GM08714 (cell line): ENCODE results near the gene SHC1.

Source experiments
- H3K4me3 ChIP-seq: fragments of 200-500 bp; sonication (Bioruptor generic); 2 replicates; pipeline ENCODE4 v1.5.1; 2014; ENCODE audit warnings: mild to moderate bottlenecking, low read length, inconsistent platforms
- ZNF274 ChIP-seq: IDR thresholded peaks from 2 replicates; pipeline ENCODE4 v1.6.1; 2012; ENCODE audit warnings: mild to moderate bottlenecking, low read depth, low read length

Gene SHC1

DNA sequence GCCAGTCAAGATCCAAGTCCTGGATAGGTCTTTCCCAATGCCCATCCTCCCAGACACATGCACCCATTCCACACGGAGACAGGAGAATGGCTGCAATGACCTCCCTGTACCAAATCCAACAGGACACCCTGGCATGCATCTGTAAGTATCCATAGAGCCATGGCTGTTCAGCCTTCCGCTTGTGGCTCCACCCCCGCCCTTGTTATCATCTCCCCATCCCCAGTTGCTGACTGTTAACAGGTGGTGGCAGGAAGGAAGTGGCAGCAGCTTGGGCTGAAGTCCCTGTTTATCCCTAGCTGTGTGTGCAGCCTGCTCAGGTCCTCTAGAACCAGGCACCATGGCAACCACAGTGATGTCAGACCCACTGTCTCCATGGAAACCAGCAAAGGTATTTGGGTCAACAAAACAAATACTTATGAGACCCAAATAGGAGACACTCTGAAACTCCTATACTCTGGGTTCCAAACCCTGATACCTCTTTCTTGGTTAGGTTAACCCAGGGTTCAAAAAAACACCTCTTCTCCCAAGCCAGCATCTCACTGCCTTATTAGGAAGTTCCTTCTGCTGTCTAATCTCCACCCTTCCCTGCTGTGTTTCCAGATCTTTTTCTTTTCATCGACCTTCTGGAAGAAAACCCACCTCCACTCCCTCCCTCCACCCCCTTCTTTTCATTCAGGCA is 15.4 kb downstream of the SHC1 start:
- peak overlapping the region; percentile 89 for H3K4me3 ChIP-seq
- TF ChIP-seq ZNF274 = no peak

DNA sequence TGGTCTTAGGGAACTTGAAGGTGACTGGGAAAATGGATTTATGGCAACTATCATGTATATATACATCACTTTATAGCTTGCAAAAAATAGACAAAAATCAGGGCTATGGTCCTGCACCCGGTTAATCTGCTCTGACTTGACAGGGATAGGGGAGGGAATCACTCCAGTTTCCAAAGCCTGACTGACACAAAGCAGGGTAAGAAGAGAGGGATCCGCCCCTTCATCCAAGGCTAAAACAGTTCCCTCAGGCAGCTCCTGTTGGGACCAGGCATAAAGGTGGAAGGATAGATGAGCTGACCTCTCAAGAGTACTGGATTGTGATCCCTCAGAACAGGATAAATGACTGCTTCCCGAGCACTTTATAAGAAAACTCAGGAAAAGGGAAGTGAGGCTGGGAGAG is 16.0 kb downstream of the SHC1 start:
- H3K4me3 ChIP-seq = peak overlapping the region; percentile 89; the same call in 1 of the 2 replicates
- TF ChIP-seq ZNF274 = no peak

GRCh38 chr1:154953611-154954038 is 16.9 kb downstream of the SHC1 start:
- H3K4me3 ChIP-seq = no peak overlapping the region
- TF ChIP-seq ZNF274 = no peak

GRCh38 chr1:154952664-154953063 is 17.9 kb downstream of the SHC1 start:
- H3K4me3 ChIP-seq = no peak overlapping the region
- TF ChIP-seq ZNF274 = no peak

DNA sequence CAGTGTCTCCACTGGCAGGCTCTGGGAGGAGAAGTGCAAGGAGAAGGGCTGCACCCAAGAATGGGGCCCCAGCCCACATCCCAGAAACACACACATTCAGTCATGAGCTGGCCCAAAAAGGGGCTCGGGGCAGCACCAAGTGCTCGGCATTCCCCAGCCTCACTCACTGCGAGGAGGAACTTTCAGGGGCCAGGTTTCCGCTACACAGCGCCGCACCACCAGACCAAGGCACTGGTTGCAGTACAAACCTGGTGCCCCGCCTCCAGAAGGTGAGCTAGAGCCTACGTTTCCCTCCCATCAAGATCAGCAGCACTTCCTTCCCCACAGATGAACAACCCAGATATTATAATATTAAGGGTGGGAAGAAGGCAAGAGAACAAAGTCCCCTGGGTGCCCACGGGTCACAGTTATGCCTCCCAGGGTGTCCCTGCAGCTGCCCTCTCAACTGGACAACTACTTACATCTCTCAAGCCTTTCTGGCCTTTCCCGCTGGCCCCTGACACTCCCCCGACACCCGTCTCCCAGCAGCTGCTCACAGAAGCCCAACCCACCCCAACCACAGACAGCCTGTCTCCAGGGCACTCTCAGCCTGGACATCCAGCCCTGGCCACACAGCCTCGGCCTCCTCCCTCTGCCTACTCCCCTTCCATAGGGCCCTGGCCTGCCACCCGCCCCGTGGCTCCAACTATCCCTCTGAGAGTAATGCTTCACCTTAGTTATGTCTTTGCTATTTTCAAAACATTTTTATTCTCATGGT is 18.5 kb downstream of the SHC1 start:
- peak overlapping the region; percentile 5; the same call in 1 of the 2 replicates for H3K4me3 ChIP-seq
- no peak for TF ChIP-seq ZNF274

DNA sequence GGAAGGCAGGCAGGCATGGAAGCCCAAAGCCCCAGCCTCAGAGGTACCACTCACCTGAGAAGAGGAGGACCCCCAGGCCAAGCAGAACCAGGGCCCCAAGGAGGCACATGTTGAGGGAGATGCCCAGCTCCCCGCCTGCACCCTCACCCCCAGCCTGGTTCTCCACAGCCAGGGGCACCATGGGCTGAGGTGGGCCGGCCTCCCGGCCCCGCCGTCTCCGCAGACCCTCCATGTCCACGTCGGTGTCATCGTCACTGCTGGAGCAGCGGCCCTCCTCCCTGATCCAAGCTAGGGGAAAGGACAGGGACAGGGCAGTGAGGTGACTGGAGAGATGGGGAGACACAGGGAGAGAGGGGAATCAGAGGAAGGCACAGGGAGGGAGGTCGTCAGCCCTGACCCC is 22.5 kb downstream of the SHC1 start:
- no peak for TF ChIP-seq ZNF274
- no peak overlapping the region for H3K4me3 ChIP-seq

DNA sequence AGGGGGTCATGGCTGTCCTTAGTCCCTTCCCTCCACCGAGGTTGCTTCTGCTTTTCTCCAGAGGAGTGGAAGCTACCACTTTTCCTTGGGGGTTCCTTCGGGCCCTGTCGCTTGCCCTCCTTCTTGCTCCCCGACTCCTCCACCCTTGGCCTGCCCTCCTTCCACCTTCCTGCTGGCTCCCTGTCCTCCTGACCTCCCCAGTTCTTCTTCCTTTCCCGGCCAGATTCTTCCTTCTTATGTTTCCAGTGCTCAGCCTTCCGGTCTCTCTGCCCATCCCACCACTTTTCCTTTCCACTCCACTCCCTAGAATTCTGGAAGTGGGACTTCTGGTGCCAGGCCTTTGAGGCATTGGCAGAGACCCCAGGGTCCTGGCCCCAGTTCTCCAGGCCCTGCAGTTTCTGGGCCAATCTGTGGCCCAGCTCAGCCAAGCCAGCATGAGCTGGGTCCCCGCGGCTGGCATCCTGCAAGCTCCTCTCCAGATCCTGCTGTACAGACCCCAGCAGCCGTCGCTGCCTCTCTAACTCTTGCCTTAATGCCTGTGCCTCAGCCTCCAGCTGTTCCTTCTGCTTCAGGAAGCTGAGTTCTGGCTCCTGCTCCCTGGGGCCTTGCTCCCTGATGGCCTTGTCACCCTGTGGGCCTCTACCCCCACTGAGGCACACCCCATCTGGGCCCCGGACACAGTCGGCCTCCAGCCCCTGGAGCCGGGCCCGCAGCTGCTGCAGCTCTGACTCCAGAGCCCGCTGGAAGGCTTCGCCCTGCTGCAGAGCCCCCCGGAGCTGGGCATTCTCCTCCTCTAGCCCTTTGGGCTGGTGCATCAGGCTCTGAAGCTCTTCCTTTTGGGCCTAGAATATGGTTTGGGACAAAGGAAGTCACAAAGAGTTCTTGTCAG is 24.3 kb downstream of the SHC1 start:
- TF ChIP-seq ZNF274 = no peak
- no peak overlapping the region for H3K4me3 ChIP-seq

GRCh38 chr1:154945160-154945961 is 25.2 kb downstream of the SHC1 start:
- no peak overlapping the region for H3K4me3 ChIP-seq
- no peak for TF ChIP-seq ZNF274

DNA sequence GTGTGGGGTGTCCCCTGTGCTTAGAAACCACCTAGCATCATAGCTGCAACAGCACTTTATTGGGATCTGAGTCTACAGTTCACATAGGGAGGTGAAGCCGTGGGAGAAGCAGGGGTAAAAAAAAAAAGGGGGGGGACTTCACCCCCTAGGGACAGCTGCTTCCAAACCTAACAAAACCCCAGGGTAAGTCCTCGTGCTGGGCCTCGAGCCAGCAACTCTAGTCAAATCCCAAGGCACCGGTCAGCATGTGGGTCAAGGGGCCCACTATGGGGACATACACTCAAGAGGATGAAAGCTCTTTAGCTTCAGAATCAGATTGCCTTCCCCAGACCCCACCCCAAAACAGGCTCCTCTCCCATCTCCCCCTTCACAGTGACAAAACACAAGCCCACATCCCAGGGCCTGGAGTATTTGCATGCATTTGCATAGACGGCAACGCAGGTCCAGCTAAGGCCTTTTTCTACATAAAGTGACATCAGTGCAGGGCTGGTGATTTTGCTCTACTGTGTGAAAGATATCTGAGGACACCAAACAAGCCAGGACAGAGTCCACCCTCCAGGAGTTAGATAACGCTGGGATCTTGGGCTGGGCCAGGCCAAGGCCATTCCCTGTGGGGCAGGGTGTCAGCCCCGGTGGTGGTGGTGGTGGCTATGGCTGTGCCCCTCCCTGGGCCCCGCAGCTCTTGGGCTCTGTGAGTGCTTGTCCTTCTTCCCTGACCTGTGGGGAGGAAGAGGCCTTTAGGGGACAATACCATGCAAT is 26.0 kb downstream of the SHC1 start:
- no peak overlapping the region for H3K4me3 ChIP-seq
- TF ChIP-seq ZNF274 = no peak

DNA sequence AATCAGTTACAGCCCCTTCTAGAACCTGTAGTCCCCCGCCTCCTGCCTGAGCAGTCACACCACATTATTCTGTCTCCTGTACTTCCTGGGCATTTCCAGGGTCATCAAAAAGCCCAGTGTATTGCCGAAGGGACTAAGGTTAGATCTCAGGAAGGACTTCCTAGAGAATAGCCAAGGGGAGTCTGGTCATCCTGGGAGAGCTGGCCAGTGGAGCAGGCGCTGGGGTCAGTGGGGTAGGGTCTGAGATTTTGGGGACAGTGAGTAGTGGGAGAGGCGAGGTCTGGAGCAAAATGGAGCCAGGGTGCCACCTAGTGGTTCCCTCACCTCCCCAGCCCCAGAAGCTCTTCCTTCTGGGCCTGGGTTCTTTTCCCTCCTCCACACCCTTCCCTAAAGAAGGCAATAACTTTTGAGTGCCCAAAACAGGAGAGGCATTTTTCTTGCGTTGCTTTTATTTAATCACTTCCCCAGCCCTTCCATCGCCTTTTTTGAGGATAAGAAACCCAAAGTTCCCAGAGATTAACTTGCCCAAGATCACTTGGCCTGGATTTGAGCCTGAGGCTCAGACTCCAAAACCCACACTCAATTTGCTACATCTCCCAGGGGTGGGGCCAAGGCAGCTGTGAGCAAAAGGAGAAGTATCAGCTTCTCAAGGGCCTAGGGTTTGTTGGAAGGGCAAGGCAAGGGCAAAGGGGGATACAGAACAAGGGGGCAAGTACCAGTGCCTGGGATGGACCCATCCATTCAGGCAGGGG is 26.7 kb downstream of the SHC1 start:
- H3K4me3 ChIP-seq = no peak overlapping the region; the same call in 1 of the 2 replicates
- no peak for TF ChIP-seq ZNF274

DNA sequence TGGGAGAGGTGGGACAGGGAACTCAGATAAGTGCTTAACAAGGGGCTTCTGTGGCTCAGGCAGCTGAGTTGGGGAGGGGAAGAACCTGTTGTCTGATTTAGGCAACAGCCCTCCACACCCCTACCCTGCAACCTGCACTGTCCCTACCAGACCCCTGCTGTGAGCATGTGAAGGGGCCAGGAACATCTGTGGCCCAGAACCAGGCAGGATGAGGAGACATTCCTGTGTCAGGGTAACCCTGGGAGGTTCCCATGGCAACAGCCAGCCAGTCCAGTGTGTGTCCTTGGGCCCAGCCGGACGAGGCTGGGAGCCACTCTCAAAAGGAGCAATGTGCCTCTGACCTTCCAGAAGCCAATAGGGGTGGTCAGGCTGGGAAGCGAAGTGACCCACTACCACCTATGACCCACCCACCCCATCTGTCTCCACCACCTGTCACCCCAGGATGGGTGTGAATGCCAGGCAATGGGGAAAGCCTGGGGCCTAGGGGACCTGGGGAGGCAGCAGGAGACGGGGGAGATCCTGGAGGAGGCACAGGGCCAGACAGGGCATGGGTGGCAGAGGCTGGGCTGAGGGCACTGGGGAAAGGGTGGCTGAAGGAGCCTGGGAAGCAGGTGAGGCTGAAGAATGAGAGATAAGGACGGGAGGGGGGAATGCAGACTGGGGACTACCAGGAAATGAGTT is 29.1 kb downstream of the SHC1 start:
- TF ChIP-seq ZNF274 = no peak
- peak overlapping the region; percentile 36; the same call in 1 of the 2 replicates for H3K4me3 ChIP-seq
